Placental pericyte (primary cell): ENCODE data around the gene HEATR5B. TPM values are rescaled to one million over a fixed set of nuclear protein-coding genes. Genes with fewer than 3 reads are reported as not detected.

Experiments
- total RNA-seq: library from RNA; depleted of rRNA; stranded (reverse); fragments of >200 nt; gene quantifications from 2 replicates; pipeline ENCODE4 v1.2.3, GENCODE V29; 2012

HEATR5B gene
- total RNA-seq, result 18.4 and 36.7 TPM in 2 replicates

DNA sequence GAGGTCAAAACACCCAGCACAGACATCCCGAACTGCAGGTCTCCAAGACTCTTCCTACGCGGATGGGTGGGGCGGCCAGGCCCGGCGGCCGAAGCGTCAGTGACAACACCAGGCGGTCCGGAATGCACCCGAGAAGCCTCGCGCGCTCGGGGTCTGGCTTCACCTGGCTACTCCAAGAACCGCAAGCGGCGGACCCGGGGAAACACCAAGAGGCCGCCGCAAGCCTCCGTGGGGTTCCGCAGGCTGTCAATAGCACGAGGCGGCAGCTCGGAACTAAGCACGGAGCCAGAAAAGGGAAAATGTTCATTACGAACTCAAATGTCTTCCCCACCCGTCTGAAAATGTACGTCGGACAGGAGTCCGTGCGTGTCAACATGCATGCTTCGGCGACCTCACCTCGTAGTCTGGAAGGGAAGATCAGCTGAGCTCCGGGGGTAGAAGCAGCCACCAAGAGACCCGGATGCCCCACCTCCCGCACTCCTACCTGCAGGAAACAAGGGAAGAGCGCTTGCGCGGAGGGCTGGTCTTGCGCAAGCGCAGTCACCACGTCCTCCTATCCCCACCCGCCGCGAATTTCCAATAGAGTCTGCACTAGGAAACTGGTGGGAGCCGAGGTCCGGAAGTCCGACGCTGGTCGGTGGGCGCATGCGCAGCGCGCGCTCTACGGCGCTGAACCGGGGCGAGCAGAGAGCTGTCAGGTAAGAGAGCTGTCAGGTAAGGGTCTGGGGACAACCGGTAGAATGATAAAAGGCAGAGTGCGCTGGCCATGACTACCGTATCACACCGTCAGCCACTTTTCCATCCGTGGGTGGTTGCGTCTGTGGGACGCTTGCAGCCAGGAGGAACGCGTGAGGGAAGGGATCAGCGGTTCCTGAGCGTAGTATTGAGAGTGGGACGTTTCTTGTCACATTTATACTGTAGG, at the start of gene HEATR5B, which contains the start of gene GPATCH11:
HEATR5B (minus strand) TSS at position 500 of the 922 bp plus-strand sequence. CDS start 958 bp downstream, outside the sequence.
GPATCH11 (plus strand) TSS at position 646 of the 922 bp plus-strand sequence. CDS start 3,864 bp downstream, outside the sequence.

DNA sequence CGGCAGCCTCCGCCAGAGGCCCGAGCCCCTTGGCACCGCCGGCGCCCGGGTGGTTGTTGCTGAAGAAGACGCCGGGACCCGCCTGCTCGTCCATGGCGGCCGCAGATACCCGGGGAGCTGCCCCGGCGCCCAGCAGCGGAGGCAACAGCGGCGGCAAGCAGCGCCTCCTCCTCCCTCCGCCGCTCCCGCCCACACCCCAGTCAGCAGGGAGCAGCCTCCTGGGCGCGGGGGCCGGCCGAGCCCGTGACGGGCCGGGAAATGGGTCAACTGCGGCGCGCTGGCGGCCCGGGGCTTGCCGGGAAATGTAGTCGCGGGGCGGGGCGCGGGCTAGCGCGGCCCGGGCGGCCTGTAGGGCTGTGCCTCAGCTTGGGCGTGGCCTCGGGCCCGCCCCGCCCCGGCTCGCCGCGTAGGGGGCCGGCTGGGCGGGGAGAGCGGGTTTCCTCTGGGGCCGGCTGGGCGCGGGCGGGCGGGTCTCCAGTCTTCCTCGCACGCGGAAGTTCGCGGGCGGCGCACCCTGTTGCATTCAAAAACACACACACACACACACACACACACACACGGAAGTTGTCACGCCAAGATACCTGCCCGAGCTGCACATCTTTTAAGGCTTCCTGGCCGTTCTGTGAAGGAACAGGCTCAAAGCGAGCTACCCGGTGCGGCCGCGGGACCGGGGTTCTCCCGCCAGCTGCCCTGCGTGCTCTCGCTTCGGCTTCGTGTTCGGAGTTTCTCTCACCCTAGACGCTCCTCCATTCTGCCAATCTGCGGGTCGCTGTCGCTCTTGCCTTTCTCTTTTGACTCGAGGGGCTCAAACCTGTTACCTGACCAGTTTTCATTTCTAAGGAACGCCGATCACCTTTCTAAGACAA, 117.6 kb downstream of the HEATR5B start, which contains the start of gene STRN:
STRN (minus strand) TSS at position 167 of the 866 bp plus-strand sequence; CDS start at position 94, 73 bp downstream.

Other genes starting within 250 kb of the HEATR5B start
- 14.9 and 16.8 TPM in 2 replicates for gene STRN, start 117.8 kb downstream of the HEATR5B start, total RNA-seq
- 3.7 and 13.6 TPM in 2 replicates for gene GPATCH11, start 146 bp upstream of the HEATR5B start, total RNA-seq
- gene EIF2AK2, start 72.6 kb upstream of the HEATR5B start, total RNA-seq, result 18.6 and 42.2 TPM in 2 replicates
- not detected in 2 replicates for gene SULT6B1, start 104.3 kb upstream of the HEATR5B start, total RNA-seq
- 13.1 and 19.3 TPM in 2 replicates for gene CEBPZOS, start 112.1 kb upstream of the HEATR5B start, total RNA-seq
- 38.5 and 43.2 TPM in 2 replicates for gene CEBPZ, start 147.2 kb upstream of the HEATR5B start, total RNA-seq
- 11.2 and 12.5 TPM in 2 replicates for gene NDUFAF7, start 147.3 kb upstream of the HEATR5B start, total RNA-seq
- gene PRKD3, start 240.5 kb upstream of the HEATR5B start, total RNA-seq, result 35.2 and 75.2 TPM in 2 replicates